Measurements from ENCODE around the gene IL17REL.

DNA sequence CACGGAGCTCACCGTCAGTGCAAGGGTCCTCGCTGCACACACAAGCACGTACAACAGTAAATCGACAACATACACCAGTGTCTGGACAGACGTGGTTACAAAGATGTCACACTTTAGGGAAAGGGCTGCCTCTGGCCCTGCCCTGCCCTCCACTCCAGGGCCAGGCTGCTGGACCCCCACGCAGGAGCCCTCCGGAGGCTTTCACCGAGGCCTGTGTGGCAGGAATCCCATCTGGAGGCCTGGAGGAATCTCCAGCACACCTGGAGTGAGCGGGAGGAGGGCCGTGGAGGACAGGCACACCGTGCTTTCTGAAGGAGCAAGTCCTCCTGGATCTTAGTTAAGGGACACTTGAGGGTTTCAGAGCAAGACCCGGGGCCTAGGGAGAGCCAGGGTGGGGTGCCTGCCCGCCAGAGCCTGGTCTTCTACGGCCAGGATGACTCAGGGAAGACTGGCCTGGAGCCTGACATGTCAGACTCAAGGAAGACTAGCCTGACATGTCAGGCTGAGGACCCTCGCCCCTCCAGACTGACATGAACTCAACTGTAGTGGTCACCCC lies 54.1 kb downstream of the IL17REL start:
- TF ChIP-seq, protein P1, sequence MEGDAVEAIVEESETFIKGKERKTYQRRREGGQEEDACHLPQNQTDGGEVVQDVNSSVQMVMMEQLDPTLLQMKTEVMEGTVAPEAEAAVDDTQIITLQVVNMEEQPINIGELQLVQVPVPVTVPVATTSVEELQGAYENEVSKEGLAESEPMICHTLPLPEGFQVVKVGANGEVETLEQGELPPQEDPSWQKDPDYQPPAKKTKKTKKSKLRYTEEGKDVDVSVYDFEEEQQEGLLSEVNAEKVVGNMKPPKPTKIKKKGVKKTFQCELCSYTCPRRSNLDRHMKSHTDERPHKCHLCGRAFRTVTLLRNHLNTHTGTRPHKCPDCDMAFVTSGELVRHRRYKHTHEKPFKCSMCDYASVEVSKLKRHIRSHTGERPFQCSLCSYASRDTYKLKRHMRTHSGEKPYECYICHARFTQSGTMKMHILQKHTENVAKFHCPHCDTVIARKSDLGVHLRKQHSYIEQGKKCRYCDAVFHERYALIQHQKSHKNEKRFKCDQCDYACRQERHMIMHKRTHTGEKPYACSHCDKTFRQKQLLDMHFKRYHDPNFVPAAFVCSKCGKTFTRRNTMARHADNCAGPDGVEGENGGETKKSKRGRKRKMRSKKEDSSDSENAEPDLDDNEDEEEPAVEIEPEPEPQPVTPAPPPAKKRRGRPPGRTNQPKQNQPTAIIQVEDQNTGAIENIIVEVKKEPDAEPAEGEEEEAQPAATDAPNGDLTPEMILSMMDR (IDR thresholded peaks at IDR 0.05): no peak
- TF ChIP-seq POLR2A (IDR thresholded peaks at IDR 0.05): no peak
